OCI-LY1 (cell line): ENCODE measurements around the gene SCN5A.

Experiments used
- H2AFZ ChIP-seq: fragments of 200-600 bp; sonication (generic), shearing (Covaris generic); 2 replicates; pipeline ENCODE4 v1.6.0; 2014; ENCODE audit warnings: antibody characterized with exemption, mild to moderate bottlenecking, low read length
- H3F3A ChIP-seq: fragments of 200-600 bp; sonication (generic), shearing (Covaris generic); 2 replicates; pipeline ENCODE4 v1.6.0; 2014; ENCODE audit warnings: mild to moderate bottlenecking, antibody characterized with exemption, low read length, moderate library complexity; ENCODE audit not compliant: insufficient read depth
- H3K27ac ChIP-seq: fragments of 200-600 bp; sonication (generic); 2 replicates; pipeline ENCODE4 v1.5.1; 2014; ENCODE audit warnings: low read length, mixed run types, mild to moderate bottlenecking, low read depth; ENCODE audit not compliant: poor library complexity, severe bottlenecking
- H3K27me3 ChIP-seq: fragments of 200-600 bp; sonication (generic); 2 replicates; pipeline ENCODE4 v1.6.0; 2014; ENCODE audit warnings: antibody characterized with exemption, mild to moderate bottlenecking, low read length, moderate library complexity; ENCODE audit not compliant: insufficient read depth
- H3K36me3 ChIP-seq: fragments of 200-600 bp; sonication (generic); 2 replicates; pipeline ENCODE4 v1.6.1; 2014; ENCODE audit warnings: mild to moderate bottlenecking, antibody characterized with exemption, low read length, moderate library complexity, mixed read lengths; ENCODE audit not compliant: insufficient read depth
- H3K4me1 ChIP-seq: fragments of 200-600 bp; sonication (generic); 2 replicates; pipeline ENCODE4 v1.5.1; 2014; ENCODE audit warnings: mild to moderate bottlenecking, low read length, moderate library complexity; ENCODE audit not compliant: insufficient read depth, severe bottlenecking
- H3K4me2 ChIP-seq: fragments of 200-600 bp; sonication (generic), shearing (Covaris generic); 2 replicates; pipeline ENCODE4 v1.6.1; 2014; ENCODE audit warnings: low read length
- H3K4me3 ChIP-seq: fragments of 200-600 bp; sonication (generic); 2 replicates; pipeline ENCODE4 v1.5.1; 2014; ENCODE audit warnings: low read length, low read depth, mild to moderate bottlenecking, mixed read lengths; ENCODE audit not compliant: poor library complexity, severe bottlenecking
- H3K79me2 ChIP-seq: fragments of 200-600 bp; shearing (Covaris generic); 2 replicates; pipeline ENCODE4 v1.6.1; 2016; ENCODE audit warnings: mixed run types, low read length, mixed read lengths; ENCODE audit not compliant: insufficient read depth
- H3K9ac ChIP-seq: fragments of 200-600 bp; sonication (generic), shearing (Covaris generic); 2 replicates; pipeline ENCODE4 v1.6.1; 2014; ENCODE audit warnings: mild to moderate bottlenecking, low read length, mixed read lengths
- H3K9me2 ChIP-seq: fragments of 200-600 bp; sonication (generic), shearing (Covaris generic); 2 replicates; pipeline ENCODE4 v1.6.1; 2014; ENCODE audit warnings: low read depth, mild to moderate bottlenecking, low read length, mixed read lengths
- H3K9me3 ChIP-seq: fragments of 200-600 bp; shearing (Covaris generic); 2 replicates; pipeline ENCODE4 v1.6.1; 2014; ENCODE audit warnings: low read length, mixed read lengths
- H4K20me1 ChIP-seq: fragments of 200-600 bp; sonication (generic), shearing (Covaris generic); 2 replicates; pipeline ENCODE4 v1.6.0; 2016; ENCODE audit warnings: mild to moderate bottlenecking, low read length; ENCODE audit not compliant: insufficient read depth
- CTCF ChIP-seq: fragments of 200-600 bp; sonication (generic), shearing (Covaris generic); IDR thresholded peaks from 2 replicates; pipeline ENCODE4 v1.5.1; 2017; ENCODE audit warnings: mild to moderate bottlenecking, antibody characterized with exemption, low read length, moderate library complexity, mixed read lengths
- EZH2 ChIP-seq: fragments of 200-600 bp; sonication (generic), shearing (Covaris generic); IDR thresholded peaks from 2 replicates; pipeline ENCODE4 v1.8.0; 2017; ENCODE audit warnings: borderline replicate concordance, mixed run types, mild to moderate bottlenecking, antibody characterized with exemption, low read length, moderate library complexity, mixed read lengths

Gene SCN5A

GRCh38 chr3:38696034-38696433 is 46.5 kb upstream of the SCN5A start:
- TF ChIP-seq CTCF (no peak), EZH2 (no peak)
- Histone ChIP-seq H3K9me2 (no peaks in the 10 kb centered on the region), H3F3A (no peaks in the 10 kb centered on the region), H3K27ac (no peak overlapping the region), H3K27me3 (no peaks in the 10 kb centered on the region), H3K9me3 (no peaks in the 10 kb centered on the region), H3K79me2 (no peaks in the 10 kb centered on the region), H3K4me1 (no peaks in the 10 kb centered on the region), H2AFZ (no peak overlapping the region), H3K4me2 (no peak overlapping the region), H3K9ac (no peak overlapping the region), H3K4me3 (no peak overlapping the region), H4K20me1 (no peaks in the 10 kb centered on the region), H3K36me3 (no peaks in the 10 kb centered on the region)

- no peaks in the 10 kb centered on the region for H3K79me2 ChIP-seq
- no peak overlapping the region for H2AFZ ChIP-seq
- no peaks in the 10 kb centered on the region for H4K20me1 ChIP-seq
- no peaks in the 10 kb centered on the region for H3K9me3 ChIP-seq
- no peak overlapping the region for H3K4me3 ChIP-seq
- no peak overlapping the region for H3K4me2 ChIP-seq
- no peaks in the 10 kb centered on the region for H3K36me3 ChIP-seq
- H3F3A ChIP-seq: no peaks in the 10 kb centered on the region
- no peak overlapping the region for H3K9ac ChIP-seq
- no peaks in the 10 kb centered on the region for H3K4me1 ChIP-seq
- no peak overlapping the region for H3K27ac ChIP-seq
- TF ChIP-seq EZH2 (no peak), CTCF (no peak)
- H3K27me3 ChIP-seq: no peaks in the 10 kb centered on the region
- H3K9me2 ChIP-seq: no peaks in the 10 kb centered on the region
Observed at GRCh38 chr3:38690185-38690584, 40.7 kb upstream of the SCN5A start.

- Histone ChIP-seq H3K4me3 (no peak overlapping the region), H3K9ac (no peak overlapping the region), H3K27me3 (no peaks in the 10 kb centered on the region), H3K4me2 (no peak overlapping the region), H4K20me1 (no peaks in the 10 kb centered on the region), H3K9me2 (no peaks in the 10 kb centered on the region), H3F3A (no peaks in the 10 kb centered on the region), H3K79me2 (no peaks in the 10 kb centered on the region), H3K4me1 (no peaks in the 10 kb centered on the region), H3K36me3 (no peaks in the 10 kb centered on the region), H3K27ac (no peak overlapping the region), H3K9me3 (no peaks in the 10 kb centered on the region), H2AFZ (no peak overlapping the region)
- TF ChIP-seq CTCF: no peak
- TF ChIP-seq EZH2: no peak
Observed at GRCh38 chr3:38689774-38690173, 40.3 kb upstream of the SCN5A start.
